Measurements from ENCODE around the gene PSMD5.
A peak's percentile ranks its signal among the peaks of the same experiment; 100 is the strongest.

PSMD5 gene

GRCh38 chr9:120842685-120843485 lies at the start of gene PSMD5:
PSMD5 (minus strand) TSS chr9:120842922; CDS start chr9:120842909, 13 bp downstream.
- DNase-seq: peak; percentile 98

DNA sequence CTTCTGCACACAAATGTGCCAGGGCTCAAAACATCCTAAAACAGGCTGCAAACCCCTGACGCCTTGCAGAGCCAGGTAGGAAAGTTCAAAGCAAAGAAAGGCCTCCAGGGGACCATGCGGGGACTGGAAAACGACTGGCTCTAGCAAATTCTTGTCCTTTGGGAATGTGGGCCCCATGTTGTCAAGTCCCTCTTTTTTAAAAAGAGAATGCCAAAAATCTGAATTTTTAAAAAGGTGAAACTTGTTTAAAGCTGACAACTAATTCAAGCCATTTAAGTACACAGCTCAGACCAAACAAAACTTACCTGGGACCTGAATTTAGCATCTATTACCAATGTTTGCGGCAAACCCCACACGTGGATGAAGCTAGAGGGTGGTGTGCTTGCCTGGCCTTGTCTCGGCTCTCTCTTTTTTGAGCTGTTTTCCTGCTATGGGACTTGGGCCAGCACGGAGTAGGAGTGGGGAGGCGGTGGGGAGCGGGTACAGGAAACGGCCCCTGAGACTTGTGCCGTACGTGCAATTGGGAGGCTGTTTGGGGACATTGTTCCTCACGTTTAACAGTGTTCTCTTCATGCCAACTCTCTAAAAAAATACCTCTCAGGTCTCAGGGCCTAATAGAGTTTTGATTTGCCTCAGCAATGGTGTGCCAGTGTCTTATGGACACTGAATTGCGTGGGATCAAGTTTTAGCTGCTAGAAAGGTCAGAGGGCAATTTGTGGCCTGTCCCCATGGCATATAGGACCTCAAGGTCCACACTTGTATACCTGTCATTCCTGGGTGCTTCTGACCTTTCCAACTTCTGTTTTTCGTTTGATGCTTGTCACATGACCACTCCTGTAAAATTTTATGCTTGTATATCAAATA lies 49.4 kb upstream of the PSMD5 start:
- DNase-seq: no peak

DNA sequence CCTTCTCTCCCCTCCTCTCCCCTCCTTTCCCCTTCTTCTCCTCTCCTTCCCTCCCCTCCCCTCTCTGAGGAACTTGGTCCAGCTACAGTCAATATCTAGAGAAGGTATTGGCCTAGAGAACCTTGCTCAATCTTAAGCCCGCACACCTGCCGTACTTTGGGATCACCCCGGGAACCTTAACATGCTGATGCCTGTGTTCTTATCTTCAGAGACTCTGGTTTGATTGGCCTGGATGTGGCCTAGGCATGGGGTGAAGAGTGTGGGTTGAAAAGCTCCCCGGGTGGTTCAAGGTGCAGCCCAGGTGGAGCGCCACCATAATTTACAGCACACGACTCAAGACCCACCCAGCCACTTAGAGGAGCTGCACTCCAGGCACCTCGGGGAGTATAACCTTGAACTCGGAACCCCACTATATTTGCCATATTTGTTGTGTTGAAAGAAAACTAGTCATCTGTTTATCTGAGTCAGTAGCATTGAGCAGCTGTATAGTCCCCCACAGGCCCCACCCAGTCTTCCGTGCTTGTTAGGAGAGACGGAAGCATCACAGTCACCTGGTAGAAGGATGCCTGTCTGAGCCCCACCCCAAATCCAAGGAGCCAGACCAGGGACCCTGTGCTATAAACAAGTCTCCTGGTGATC lies 48.6 kb upstream of the PSMD5 start:
- DNase-seq: no peak

GRCh38 chr9:120890320-120891244 lies 47.9 kb upstream of the PSMD5 start:
- DNase-seq: peak; percentile 75

DNA sequence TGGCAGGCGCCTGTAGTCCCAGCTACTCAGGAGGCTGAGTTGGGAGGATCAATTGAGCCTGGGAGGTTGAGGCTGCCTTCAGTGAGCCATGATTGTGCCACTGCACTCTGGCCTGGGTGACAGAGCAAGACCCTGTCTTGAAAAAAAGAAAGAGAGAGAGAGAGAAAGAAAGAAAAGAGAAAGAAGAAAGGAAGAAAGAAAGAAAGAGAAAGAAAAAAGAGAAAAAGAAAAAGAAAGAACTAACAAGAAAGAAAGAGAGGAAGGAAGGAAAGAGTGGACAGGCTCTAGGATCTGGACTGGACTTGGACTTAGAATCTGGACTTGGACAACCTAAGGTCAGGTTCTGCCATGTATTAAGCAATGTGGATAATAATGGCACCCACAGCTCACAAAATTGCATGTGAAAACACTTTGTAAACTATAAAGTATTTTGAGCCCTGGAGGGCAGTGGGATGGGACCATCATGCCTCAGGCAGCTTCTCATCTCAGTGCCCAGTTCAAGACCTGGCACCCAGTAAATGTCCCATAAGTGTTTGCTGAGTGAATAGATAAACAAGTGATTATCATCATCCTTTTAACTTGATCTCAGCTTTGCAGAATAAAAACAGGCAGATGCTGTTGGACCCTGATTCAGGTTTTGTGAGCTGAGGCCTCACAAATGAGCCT lies 47.0 kb upstream of the PSMD5 start:
- DNase-seq: peak; percentile 28

- no peak for DNase-seq
Measured at GRCh38 chr9:120888626-120889025, 45.9 kb upstream of the PSMD5 start.

- no peak for DNase-seq
Measured at GRCh38 chr9:120886490-120886967, 43.8 kb upstream of the PSMD5 start.

DNA sequence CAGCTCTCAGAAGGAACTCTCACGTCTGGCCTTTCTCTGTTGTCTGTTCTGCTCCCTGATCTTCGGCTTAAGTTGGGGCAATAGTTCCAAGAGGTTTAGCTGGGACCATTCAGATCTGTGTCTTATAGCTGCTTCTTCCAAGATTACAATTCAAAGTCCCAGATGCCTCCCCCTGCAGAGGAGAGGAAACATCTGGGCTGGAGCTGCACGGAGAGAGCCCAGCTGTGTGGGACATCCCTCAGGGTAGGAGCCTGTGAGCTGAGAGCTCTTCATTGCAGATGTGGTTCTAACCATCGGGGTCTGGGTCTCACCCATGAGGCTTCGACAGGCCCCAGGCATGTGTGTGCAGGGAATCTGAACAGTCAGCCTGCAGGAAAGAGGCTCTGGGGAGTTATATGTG lies 43.2 kb upstream of the PSMD5 start:
- no peak for DNase-seq

GRCh38 chr9:120885457-120885856 lies 42.7 kb upstream of the PSMD5 start:
- no peak for DNase-seq

DNA sequence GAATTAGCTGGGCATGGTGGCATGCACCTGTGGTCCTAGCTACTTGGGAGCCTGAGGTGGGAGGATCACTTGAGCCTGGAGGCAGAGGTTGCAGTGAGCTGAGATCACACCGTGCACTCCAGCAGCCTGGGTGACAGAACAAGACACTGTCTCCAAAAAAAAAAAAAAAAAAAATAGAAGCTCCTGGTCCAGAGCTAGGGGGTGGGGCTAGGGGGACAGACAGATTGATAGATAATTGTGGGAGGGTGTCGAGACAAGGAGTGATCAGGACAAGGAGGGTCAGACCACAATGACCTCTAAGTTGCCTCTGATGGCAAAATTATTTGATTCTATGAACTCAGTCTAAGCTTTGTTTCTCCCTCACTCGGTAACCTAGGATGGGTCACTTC lies 40.9 kb upstream of the PSMD5 start:
- DNase-seq: no peak

DNA sequence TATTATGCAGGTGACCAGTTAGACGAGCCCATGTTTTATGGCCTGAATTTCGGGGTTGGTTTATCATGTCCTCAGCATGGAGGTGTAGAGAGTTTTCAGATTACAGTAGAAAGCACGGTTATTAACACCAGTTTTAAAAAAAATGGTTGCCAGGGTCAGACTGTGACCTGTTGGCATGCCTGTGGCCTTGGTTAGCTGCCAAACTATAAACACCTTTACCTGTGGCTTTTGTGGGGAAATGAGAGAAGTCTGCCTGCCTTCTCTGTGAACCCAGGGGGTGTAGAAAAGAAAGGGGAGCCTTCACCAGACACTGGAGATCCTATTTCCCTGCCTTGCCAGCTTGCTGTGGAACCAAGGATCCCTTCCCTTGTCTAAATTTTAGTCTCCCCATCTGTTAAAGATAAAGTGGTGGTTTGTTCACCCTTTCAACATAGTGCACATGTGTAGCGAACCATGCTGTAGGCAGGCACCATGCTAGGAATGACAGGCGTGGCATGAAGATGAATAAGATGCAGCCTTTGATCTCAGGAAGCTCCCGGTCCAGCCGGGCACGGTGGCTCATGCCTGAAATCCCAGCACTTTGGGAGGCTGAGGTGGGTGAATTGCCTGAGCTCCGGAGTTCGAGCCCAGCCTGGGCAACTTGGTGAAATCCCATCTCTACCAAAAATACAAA lies 40.3 kb upstream of the PSMD5 start:
- no peak for DNase-seq

DNA sequence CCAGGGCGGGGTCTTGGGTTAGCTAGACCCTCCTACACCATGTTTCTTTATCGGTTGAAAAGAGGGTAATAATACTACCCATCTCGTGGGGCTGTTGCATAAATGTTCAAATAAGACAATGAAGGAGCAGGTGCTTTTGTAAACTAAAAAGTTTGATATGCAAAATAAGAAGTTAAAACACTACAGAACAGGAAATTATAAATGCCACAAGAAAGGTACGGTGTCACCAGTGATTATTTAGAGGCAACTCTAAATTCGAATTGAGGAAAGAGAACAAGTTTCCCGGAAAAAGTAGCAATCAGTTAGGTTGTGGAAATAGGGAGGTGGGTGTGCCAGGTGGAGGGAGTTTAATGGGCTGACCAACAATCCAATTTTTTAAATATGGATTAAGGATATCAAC lies 36.7 kb upstream of the PSMD5 start:
- no peak for DNase-seq

DNA sequence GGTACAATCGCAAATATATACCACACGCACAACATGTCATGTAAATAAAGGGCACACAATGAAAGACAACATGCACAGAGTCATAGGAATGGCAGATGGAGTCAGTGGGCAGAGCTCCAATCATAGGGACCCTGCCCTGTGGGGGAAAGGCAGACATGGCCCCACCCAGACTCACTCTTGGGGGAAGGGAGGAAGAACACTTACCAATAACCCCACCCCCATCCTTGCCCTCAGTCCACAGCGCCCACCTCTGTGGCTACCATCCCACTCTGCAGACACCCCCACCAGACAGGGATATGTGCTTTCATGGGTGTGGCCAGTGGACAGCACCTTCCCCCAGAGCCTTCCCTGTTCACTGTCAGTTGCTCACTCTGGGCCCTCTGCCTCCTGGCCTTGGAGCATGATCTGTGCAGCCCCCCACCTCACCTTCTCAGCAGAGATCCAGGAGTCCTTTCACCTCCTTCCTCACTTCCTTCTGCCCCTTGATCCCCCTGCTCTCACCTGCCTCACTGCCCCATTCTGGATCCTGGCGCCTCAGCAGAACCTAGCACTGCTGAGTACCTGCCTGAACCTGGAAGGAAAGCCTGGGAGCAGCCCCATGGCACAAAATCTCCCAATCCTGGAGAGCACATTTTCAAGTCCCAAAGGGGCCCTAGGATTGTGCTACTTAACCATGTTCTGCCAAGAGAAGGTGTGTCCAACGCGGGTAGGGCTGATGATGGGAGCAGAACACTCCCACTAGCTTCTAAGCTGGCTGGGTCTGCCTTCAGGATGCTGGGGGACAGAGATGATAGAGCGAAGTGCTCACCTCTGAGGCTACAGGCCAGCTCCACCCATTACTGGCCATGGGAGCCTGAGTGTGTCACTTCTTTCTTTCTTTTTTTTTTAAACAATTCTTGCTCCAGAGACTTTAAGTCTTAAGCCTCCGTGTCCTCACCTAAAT lies 35.7 kb upstream of the PSMD5 start:
- DNase-seq: peak; percentile 33

DNA sequence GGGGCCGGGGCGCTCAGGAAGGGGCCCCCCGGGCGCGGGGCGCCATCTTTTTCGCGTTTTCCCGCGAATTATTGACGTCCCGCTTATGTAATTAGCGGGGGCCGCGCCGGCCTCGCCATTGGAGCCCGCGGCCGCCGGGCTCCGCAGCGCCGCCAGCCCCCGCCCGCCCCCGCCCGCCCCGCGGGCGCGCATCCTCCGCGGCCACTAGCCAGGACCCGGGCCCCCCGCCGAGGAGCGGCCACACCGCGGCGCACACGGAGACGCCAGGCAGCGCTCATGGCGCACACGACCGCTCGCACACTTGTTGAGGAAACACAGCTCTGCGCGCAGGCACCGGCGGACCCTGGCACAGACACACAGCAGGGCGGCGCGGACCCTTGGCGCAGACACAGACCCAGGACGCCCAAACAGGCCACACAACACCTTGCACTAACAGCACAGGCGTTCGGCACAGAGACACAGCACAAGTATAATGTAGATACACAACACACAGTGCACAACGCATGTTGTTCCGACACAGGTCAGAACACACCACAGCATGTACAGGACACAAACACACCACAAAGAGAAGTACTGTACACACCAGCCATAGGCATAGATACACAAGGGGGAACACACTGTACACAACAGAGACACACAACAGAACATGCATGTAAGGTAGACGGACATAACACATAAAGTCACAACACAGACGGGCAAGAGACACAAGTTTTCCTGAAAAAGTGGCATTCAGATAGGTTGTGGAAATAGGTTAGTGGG lies 34.7 kb upstream of the PSMD5 start:
- DNase-seq: peak; percentile 77

DNA sequence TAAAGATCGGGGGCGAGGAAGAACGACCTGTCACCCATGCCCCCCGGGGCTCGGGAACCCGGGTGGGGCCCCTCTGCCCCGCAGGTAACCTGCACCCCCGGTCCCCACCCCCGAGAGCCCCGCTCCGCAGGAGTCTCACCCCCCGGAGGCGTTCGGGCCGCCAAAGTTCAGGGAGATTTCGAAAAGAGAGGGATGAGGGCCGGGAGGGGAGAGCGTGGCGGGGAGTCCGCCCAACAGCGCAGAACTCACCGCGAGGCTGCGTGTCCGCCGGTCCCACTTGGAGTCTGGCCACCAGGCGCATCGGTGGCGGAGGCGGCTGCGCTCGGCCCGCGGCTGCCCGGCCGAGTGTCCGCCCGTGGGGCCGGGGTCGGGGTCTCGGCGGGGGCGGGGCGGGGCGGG lies 34.1 kb upstream of the PSMD5 start, which contains the start of gene PHF19:
Gene PHF19, minus strand, starts transcription at position 347 of the 399 bp plus-strand sequence. CDS start 2,447 bp downstream, outside the sequence.
- DNase-seq: peak; percentile 70

- peak; percentile 90 for DNase-seq
Measured at GRCh38 chr9:120875954-120876841, 33.5 kb upstream of the PSMD5 start.

DNA sequence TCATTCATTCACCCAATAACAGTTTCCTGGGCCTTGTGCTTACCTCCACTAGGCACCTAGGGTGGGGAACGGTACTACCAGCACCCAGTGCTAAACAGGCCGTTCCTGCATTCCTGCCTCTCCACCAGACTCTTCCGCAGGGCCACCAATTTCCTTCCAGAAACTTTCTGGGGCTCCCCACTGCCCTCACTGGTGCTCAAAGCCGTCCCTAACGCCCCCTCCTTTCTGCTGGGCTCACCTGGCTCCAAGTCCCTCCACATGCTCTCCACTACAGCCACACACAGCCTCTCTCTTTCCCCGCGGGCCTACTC lies 32.9 kb upstream of the PSMD5 start:
- DNase-seq: no peak

GRCh38 chr9:120875195-120875565 lies 32.5 kb upstream of the PSMD5 start:
- no peak for DNase-seq

Measured in OCI-M1 (cell line).